PFSK-1 (cell line): Measurements from ENCODE around the gene PALM2AKAP2.

Experiments
- FOXP2 ChIP-seq: optimal IDR thresholded peaks from 2 replicates; pipeline ENCODE3; 2011; ENCODE audit warnings: borderline replicate concordance, control low read depth, inconsistent platforms; ENCODE audit not compliant: insufficient read depth; ENCODE audit errors: extremely low read length, extremely low read depth
- POLR2AphosphoS5 ChIP-seq: IDR thresholded peaks from 2 replicates; pipeline ENCODE4 v1.6.1; 2012; ENCODE audit warnings: low read depth, mild to moderate bottlenecking, control low read depth, low read length, moderate library complexity
- REST ChIP-seq, 2 experiments: IDR thresholded peaks; 2 replicates each; pipeline versions ENCODE4 v1.6.1 to v1.8.0; 2011 to 2012; ENCODE audit warnings: low read depth in 2 of 2, low read length in 2 of 2, control low read depth in 1 of 2, inconsistent platforms in 1 of 2, mild to moderate bottlenecking in 1 of 2, moderate library complexity in 1 of 2; ENCODE audit not compliant: insufficient read depth in 1 of 2

DNA sequence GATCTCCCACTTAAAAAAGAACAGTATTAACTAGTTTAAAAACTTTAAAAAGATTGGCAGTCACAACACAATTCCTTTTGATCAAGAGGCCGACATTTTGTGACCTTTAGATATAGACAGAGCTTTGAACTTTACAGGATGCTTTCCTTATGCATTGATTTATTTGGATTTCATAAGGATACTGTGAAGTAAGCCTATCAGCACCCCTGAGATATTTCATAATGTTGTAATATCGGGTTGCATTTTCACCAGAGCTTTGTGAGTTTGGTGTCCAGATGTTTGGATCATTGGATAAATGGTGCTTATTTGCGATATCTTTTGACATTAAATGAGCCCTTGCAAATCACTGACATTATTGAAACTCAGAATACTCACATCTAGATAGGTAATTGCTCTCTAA lies 7.7 kb downstream of the PALM2AKAP2 start:
- TF ChIP-seq FOXP2 = no peak
- no peak for TF ChIP-seq POLR2AphosphoS5
- no peak for TF ChIP-seq REST (IDR thresholded peaks at IDR 0.05; ENCODE audit: insufficient read depth in 1 of 2, low read depth in 2 of 2, low read length in 2 of 2)
